Transverse colon (tissue), 4 donors: ENCODE results near the gene ZNF607. TPM values are rescaled to one million over a fixed set of nuclear protein-coding genes. Genes with fewer than 3 reads are reported as not detected.

ENCODE experiments used
- DNase-seq: peaks from one replicate; pipeline ENCODE4 v3.0.0-alpha.2; 2019
- H3K27ac ChIP-seq, 4 donors: fragments of 200-600 bp; sonication (generic); 2 replicates each; pipeline ENCODE4 v1.5.1; 2016 to 2018; ENCODE audit warnings: inconsistent platforms in 4 of 4
- H3K27me3 ChIP-seq: fragments of 200-600 bp; sonication (generic); 2 replicates; pipeline ENCODE4 v1.5.1; 2017; ENCODE audit warnings: inconsistent platforms
- H3K36me3 ChIP-seq, 4 donors: fragments of 200-600 bp; sonication (generic); 2 replicates each; pipeline ENCODE4 v1.5.1; 2017 to 2019; ENCODE audit warnings: inconsistent platforms in 4 of 4
- H3K4me1 ChIP-seq, 4 donors: fragments of 200-600 bp; sonication (generic); 2 replicates each; pipeline ENCODE4 v1.5.1; 2017 to 2020; ENCODE audit warnings: inconsistent platforms in 4 of 4
- H3K4me3 ChIP-seq, 4 donors: fragments of 200-600 bp; sonication (generic); 1 replicate in 1 of 4; 2 replicates in 3 of 4; pipeline versions ENCODE4 v1.5.1 to v1.6.1; 2017 to 2019; ENCODE audit warnings: inconsistent platforms in 4 of 4
- H3K9me3 ChIP-seq, 2 donors: fragments of 200-600 bp; sonication (generic); 2 replicates each; pipeline ENCODE4 v1.5.1; 2017 to 2019; ENCODE audit warnings: inconsistent platforms in 2 of 2
- CTCF ChIP-seq, 5 experiments: fragments of 200-600 bp in 3 of 5; fragments of 450-650 bp in 2 of 5; sonication (generic) in 3 of 5; IDR thresholded peaks; 1 replicate in 2 of 5; 2 replicates in 3 of 5; pipeline ENCODE4 v1.5.1; 2016 to 2017; ENCODE audit warnings: antibody characterized with exemption in 5 of 5, inconsistent platforms in 3 of 5, mild to moderate bottlenecking in 2 of 5, moderate library complexity in 1 of 5
- EP300 ChIP-seq: sonication (generic); formaldehyde crosslinking; IDR thresholded peaks from one replicate; pipeline ENCODE4 v1.6.1; 2017; ENCODE audit warnings: antibody characterized with exemption, low read depth
- POLR2A ChIP-seq: fragments of 450-650 bp; IDR thresholded peaks from one replicate; pipeline ENCODE4 v1.6.1; 2016; ENCODE audit warnings: antibody characterized with exemption, mild to moderate bottlenecking, moderate library complexity
- POLR2AphosphoS5 ChIP-seq, 3 donors: sonication (generic); formaldehyde crosslinking; IDR thresholded peaks; one replicate each; pipeline ENCODE4 v1.6.1; 2016; ENCODE audit warnings: antibody characterized with exemption in 3 of 3
- WGBS, 2 donors: methylation state at CpG; one replicate each; pipeline ENCODE4 v1.1.5; 2018; ENCODE audit warnings: low coverage in 1 of 2; 5-methylcytosine and 5-hydroxymethylcytosine counted together
- in situ Hi-C, 4 donors: fragments of 200-750 bp; cut with MboI; loops; one replicate each; pipeline versions ENCODE4 v1.15.0 to v1.15.1; 2017; ENCODE audit warnings: low sequenced_read_pairs in 3 of 4, low pct_ligation_motif_present in 1 of 4, low pct_unique_long_range_greater_than_20kb in 1 of 4
- intact Hi-C: fragments of 100-400 bp; cut with DNase I; formaldehyde crosslinking; loops from one replicate; pipeline ENCODE4 v1.15.1; 2023; ENCODE audit warnings: low total_unique reads
- total RNA-seq, 4 donors: library from RNA; depleted of rRNA; stranded (reverse); fragments of >200 nt; gene quantifications; one replicate each; pipeline ENCODE4 v1.1.0, GENCODE V29; 2016

ZNF607 gene
- total RNA-seq, 4 donors from 2014 or later = 0.37 to 6.5 (median 2.8) TPM

DNA sequence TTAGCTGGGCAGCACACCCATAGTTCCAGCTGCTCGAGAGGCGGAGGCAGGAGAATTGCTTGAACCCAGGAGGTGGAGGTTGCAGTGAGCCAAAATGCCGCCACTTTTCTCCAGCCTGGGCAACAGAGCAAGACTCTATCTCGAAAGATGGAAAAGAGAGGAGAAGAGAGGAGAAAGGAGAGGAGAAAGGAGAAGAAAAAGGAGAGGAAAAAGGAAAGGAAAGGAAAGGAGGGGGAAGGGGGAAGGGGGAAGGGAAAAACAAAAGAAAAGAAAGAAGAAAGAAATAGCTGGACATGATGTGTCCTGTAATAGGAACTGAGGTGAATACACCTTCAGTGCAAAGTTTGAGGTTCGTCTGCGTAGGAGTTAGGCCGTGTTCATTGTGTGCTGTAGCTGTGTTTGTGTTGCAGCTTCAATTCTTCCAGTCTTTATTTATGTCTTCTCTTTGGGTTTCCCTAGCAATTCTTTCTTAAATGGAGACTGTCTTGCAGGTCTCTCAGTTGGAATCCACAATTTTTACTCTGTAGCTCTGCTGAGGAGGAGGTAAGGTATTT is 13.4 kb downstream of the ZNF607 start:
- H3K4me3 ChIP-seq = no peak overlapping the region
- no peak for TF ChIP-seq CTCF (IDR thresholded peaks at IDR 0.05)
- TF ChIP-seq EP300 = no peak
- peaks cover 0 to 53% (median 10%) of the 10 kb centered on the region in 4 donors for H3K36me3 ChIP-seq
- no peaks in the 10 kb centered on the region for H3K27me3 ChIP-seq
- no peak for DNase-seq
- H3K4me1 ChIP-seq = no peaks in the 10 kb centered on the region
- H3K27ac ChIP-seq = no peak overlapping the region
- WGBS, 2 donors = 89 to 96% methylated on average over 3 to 7 of the region's 7 CpGs
- intact Hi-C loops (no loop called here), in situ Hi-C loops (no loop called here)
- peaks cover 0 to 4% of the 10 kb centered on the region in 2 donors for H3K9me3 ChIP-seq

- in situ Hi-C loops (no loop called here), intact Hi-C loops (no loop called here)
- Histone ChIP-seq H3K4me1 (no peaks in the 10 kb centered on the region), H3K36me3 (peaks cover 0 to 34% (median 13%) of the 10 kb centered on the region in 4 donors), H3K27ac (no peak overlapping the region), H3K4me3 (no peak overlapping the region), H3K27me3 (no peaks in the 10 kb centered on the region), H3K9me3 (peaks cover 10% of the 10 kb centered on the region in 2 donors)
- WGBS, 2 donors = 93 to 95% methylated on average over 3 to 5 of the region's 5 CpGs
- TF ChIP-seq EP300 (no peak), POLR2A (no peak), CTCF (IDR thresholded peaks at IDR 0.05) (no peak), POLR2AphosphoS5 (IDR thresholded peaks at IDR 0.05) (no peak)
- no peak for DNase-seq
These were observed 20.5 kb downstream of the ZNF607 start for GRCh38 chr19:37699057-37699456.

GRCh38 chr19:37698216-37698615 is 21.3 kb downstream of the ZNF607 start:
- no peak for TF ChIP-seq POLR2AphosphoS5 (IDR thresholded peaks at IDR 0.05)
- TF ChIP-seq POLR2A = no peak
- no peak for TF ChIP-seq EP300
- no peak for TF ChIP-seq CTCF (IDR thresholded peaks at IDR 0.05)
- WGBS, 2 donors = 93 to 97% methylated on average over 6 of the region's 6 CpGs
- no peaks in the 10 kb centered on the region for H3K27me3 ChIP-seq
- peaks cover 0 to 27% (median 13%) of the 10 kb centered on the region in 4 donors for H3K36me3 ChIP-seq
- no peak overlapping the region for H3K27ac ChIP-seq
- H3K4me1 ChIP-seq = no peaks in the 10 kb centered on the region
- in situ Hi-C loops = no loop called here
- H3K9me3 ChIP-seq = peaks cover 10% of the 10 kb centered on the region in 2 donors
- H3K4me3 ChIP-seq = no peak overlapping the region
- intact Hi-C loops = no loop called here
- DNase-seq = no peak

DNA sequence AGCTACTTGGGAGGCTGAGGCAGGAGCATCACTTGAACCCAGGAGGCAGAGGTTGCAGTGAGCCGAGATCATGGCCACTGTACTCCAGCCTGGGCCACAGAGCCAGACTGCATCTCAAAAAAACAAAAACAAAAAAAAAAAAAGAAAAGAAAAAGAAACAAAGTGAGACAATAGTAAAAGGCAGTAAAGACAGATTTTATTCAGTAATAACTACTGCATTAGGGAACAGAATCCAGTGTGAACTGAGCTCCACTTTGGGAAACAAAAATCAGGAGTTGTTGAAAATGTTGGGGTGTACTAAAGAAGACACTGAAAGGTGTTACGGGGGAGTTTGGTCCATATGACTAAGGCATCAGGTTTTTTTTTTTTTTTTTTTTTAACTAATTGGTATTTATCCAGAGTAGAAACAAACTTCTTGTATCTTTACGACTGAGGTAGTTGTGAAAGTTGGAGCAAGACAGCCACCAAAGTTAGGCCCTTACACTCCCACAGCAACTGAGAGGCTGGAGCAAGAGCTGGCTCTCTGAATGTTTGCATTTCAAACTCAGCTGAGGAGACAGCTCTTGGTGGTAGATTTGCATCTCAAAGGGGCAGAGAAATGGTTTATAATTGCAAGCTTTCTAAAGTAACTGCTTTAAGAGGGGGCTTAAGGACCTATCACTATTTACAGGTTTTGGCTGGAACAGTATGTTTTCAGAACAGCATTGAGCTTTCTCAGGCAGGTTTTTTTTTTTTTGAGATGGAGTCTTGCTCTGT is 24.2 kb downstream of the ZNF607 start:
- in situ Hi-C loops = no loop called here
- 79 to 85% methylated on average over 2 to 3 of the region's 3 CpGs for WGBS, 2 donors
- no peak for TF ChIP-seq POLR2A
- no peak for TF ChIP-seq EP300
- no peak for TF ChIP-seq CTCF (IDR thresholded peaks at IDR 0.05)
- no peak for TF ChIP-seq POLR2AphosphoS5 (IDR thresholded peaks at IDR 0.05)
- H3K27me3 ChIP-seq = no peaks in the 10 kb centered on the region
- H3K4me3 ChIP-seq = no peak overlapping the region
- H3K36me3 ChIP-seq = peaks cover 0 to 24% (median 9%) of the 10 kb centered on the region in 4 donors
- intact Hi-C loops = no loop called here
- H3K4me1 ChIP-seq = peaks cover 0 to 5% (median 0%) of the 10 kb centered on the region in 4 donors
- DNase-seq = no peak
- H3K9me3 ChIP-seq = peaks cover 6 to 9% of the 10 kb centered on the region in 2 donors
- no peak overlapping the region for H3K27ac ChIP-seq
